ENCODE results near the gene PTN.

Gene PTN

DNA sequence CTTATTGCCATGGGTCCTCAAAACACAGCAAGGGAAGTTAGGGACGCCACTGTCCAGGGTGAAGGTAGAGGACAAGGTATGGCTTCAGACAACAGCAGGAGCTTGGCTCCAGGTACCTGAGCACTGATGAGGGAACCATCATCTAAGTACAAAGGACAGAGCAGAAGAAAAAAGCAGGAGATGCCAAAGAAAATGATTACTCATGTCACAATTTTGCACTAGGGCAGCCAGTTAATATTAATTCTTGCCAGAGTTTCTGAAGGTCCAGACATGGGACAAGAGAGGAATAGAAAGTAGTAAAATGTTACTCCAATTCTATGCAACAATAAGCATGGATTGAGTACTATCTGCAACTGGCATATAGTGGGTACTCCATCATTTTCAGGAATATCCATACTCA lies 14.1 kb downstream of the PTN start:
- Histone ChIP-seq H3K4me3 (replicated peaks; ENCODE audit: insufficient read depth, low read length) (no peak overlapping the region), H3K27me3 (ENCODE audit: insufficient read depth, poor library complexity, severe bottlenecking) (no peaks in the 10 kb centered on the region), H3K27ac (replicated peaks) (no peak overlapping the region)
- TF ChIP-seq SPI1 (IDR thresholded peaks at IDR 0.05; ENCODE audit: borderline replicate concordance, low read depth) (no peak), POLR2AphosphoS5 (IDR thresholded peaks at IDR 0.05; ENCODE audit: low read depth) (no peak), GABPA (IDR thresholded peaks at IDR 0.05; ENCODE audit: low read depth) (no peak)
- TF ChIP-seq, protein P1, sequence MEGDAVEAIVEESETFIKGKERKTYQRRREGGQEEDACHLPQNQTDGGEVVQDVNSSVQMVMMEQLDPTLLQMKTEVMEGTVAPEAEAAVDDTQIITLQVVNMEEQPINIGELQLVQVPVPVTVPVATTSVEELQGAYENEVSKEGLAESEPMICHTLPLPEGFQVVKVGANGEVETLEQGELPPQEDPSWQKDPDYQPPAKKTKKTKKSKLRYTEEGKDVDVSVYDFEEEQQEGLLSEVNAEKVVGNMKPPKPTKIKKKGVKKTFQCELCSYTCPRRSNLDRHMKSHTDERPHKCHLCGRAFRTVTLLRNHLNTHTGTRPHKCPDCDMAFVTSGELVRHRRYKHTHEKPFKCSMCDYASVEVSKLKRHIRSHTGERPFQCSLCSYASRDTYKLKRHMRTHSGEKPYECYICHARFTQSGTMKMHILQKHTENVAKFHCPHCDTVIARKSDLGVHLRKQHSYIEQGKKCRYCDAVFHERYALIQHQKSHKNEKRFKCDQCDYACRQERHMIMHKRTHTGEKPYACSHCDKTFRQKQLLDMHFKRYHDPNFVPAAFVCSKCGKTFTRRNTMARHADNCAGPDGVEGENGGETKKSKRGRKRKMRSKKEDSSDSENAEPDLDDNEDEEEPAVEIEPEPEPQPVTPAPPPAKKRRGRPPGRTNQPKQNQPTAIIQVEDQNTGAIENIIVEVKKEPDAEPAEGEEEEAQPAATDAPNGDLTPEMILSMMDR (IDR thresholded peaks at IDR 0.05; ENCODE audit: insufficient read depth, low read length) = no peak
- TF ChIP-seq, protein P2, sequence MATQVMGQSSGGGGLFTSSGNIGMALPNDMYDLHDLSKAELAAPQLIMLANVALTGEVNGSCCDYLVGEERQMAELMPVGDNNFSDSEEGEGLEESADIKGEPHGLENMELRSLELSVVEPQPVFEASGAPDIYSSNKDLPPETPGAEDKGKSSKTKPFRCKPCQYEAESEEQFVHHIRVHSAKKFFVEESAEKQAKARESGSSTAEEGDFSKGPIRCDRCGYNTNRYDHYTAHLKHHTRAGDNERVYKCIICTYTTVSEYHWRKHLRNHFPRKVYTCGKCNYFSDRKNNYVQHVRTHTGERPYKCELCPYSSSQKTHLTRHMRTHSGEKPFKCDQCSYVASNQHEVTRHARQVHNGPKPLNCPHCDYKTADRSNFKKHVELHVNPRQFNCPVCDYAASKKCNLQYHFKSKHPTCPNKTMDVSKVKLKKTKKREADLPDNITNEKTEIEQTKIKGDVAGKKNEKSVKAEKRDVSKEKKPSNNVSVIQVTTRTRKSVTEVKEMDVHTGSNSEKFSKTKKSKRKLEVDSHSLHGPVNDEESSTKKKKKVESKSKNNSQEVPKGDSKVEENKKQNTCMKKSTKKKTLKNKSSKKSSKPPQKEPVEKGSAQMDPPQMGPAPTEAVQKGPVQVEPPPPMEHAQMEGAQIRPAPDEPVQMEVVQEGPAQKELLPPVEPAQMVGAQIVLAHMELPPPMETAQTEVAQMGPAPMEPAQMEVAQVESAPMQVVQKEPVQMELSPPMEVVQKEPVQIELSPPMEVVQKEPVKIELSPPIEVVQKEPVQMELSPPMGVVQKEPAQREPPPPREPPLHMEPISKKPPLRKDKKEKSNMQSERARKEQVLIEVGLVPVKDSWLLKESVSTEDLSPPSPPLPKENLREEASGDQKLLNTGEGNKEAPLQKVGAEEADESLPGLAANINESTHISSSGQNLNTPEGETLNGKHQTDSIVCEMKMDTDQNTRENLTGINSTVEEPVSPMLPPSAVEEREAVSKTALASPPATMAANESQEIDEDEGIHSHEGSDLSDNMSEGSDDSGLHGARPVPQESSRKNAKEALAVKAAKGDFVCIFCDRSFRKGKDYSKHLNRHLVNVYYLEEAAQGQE (IDR thresholded peaks at IDR 0.05; ENCODE audit: insufficient replicate concordance, low read depth) = no peak
- no peak for DNase-seq (ENCODE audit: low read depth in 1 of 2, low spot score in 1 of 2)

DNA sequence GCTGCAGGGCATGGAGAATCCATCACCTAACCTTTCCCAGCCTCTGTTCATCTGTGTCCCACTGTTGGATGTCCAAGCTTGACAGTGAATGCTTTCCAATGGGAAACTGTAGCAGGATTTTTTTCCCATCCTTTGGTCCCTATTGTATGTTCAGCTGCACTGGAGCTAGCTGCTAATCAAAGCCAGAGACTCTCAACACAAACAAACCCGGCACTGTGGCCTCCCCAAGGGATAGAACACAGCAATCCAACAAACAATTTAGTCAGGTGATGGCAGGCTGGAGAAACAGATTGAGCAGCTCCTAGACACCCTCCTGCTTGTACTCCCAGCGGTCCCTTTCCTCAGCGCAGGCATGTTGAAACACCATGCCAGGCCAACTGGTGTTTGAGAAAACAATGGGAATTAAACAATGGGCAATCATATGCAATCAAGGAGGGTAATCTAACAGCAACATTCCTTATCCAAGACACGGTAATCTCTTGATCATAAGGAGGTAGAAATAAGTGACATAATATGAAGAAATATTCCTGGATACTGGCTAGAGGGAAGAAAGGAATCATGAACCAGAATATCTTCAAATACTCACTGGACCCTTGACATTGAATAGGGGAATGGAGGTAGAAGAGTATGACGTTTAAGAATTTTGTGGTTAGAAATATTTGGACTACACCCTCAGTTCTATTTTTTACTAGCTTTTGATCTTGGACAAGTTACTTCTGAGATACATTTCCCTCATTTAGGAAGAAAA lies 15.0 kb downstream of the PTN start:
- TF ChIP-seq, protein P2 (IDR thresholded peaks at IDR 0.05; ENCODE audit: insufficient replicate concordance, low read depth) = no peak
- no peak for TF ChIP-seq GABPA (IDR thresholded peaks at IDR 0.05; ENCODE audit: low read depth)
- no peak for TF ChIP-seq SPI1 (IDR thresholded peaks at IDR 0.05; ENCODE audit: borderline replicate concordance, low read depth)
- Histone ChIP-seq H3K4me3 (replicated peaks; ENCODE audit: insufficient read depth, low read length) (no peak overlapping the region), H3K27ac (replicated peaks) (no peak overlapping the region), H3K27me3 (ENCODE audit: insufficient read depth, poor library complexity, severe bottlenecking) (no peaks in the 10 kb centered on the region)
- no peak for DNase-seq (ENCODE audit: low read depth in 1 of 2, low spot score in 1 of 2)

DNA sequence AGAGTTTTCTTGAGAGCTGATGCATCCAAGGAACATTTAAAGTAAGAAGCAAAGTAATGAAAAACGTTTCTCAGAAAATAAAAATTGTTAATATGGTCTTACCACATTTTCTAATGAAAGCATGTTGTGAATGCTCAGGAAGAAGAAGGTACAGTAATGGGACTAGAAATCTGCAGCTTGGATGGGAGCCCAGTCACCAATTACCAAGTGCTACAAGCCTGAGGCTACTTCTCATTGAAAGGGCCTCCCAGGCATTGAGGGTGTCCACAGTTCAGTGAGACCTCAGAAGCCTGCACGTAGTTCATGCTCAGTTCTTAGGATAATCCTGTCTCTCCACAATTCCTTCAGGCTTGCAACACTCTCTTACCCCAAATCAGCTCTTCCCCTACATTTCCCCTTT lies 17.6 kb downstream of the PTN start:
- Histone ChIP-seq H3K27me3 (ENCODE audit: insufficient read depth, poor library complexity, severe bottlenecking) (no peaks in the 10 kb centered on the region), H3K27ac (replicated peaks) (no peak overlapping the region), H3K4me3 (replicated peaks; ENCODE audit: insufficient read depth, low read length) (no peak overlapping the region)
- no peak for DNase-seq (ENCODE audit: low read depth in 1 of 2, low spot score in 1 of 2)
- TF ChIP-seq, protein P1 (IDR thresholded peaks at IDR 0.05; ENCODE audit: insufficient read depth, low read length) = no peak
- no peak for TF ChIP-seq SPI1 (IDR thresholded peaks at IDR 0.05; ENCODE audit: borderline replicate concordance, low read depth)
- no peak for TF ChIP-seq POLR2AphosphoS5 (IDR thresholded peaks at IDR 0.05; ENCODE audit: low read depth)
- TF ChIP-seq, protein P2 (IDR thresholded peaks at IDR 0.05; ENCODE audit: insufficient replicate concordance, low read depth) = no peak
- no peak for TF ChIP-seq GABPA (IDR thresholded peaks at IDR 0.05; ENCODE audit: low read depth)

All from HL-60 (cell line).